ENCODE results near the gene MMRN1.

MMRN1 gene

GRCh38 chr4:89855236-89855635 is 39.4 kb upstream of the MMRN1 start:
- H3K4me1 ChIP-seq (ENCODE audit: control insufficient read depth, low read length), result no peaks in the 10 kb centered on the region
- no peaks in the 10 kb centered on the region for H3K9me2 ChIP-seq (replicated peaks; ENCODE audit: control insufficient read depth, low read length)
- H3K4me3 ChIP-seq (ENCODE audit: low read length), result no peak overlapping the region
- H3K79me2 ChIP-seq (ENCODE audit: control insufficient read depth, low read length), result no peaks in the 10 kb centered on the region
- H3K9me3 ChIP-seq (ENCODE audit: control insufficient read depth, insufficient read depth, low read length), result no peaks in the 10 kb centered on the region
- H4K20me1 ChIP-seq (ENCODE audit: control insufficient read depth, insufficient read depth, low read depth, low read length), result no peaks in the 10 kb centered on the region
- no peaks in the 10 kb centered on the region for H3F3A ChIP-seq (ENCODE audit: control insufficient read depth, insufficient read depth)
- no peak for TF ChIP-seq EZH2phosphoT487 (IDR thresholded peaks at IDR 0.05; ENCODE audit: borderline replicate concordance, low read length)
- TF ChIP-seq CTCF (IDR thresholded peaks at IDR 0.05; ENCODE audit: low read depth, low read length, poor library complexity, severe bottlenecking), result no peak
- H3K27ac ChIP-seq (ENCODE audit: low read depth, low read length), result no peak overlapping the region
- no peaks in the 10 kb centered on the region for H3K27me3 ChIP-seq (ENCODE audit: control insufficient read depth, low read length)
- no peaks in the 10 kb centered on the region for H3K36me3 ChIP-seq (ENCODE audit: control insufficient read depth, low read length)
- no peak overlapping the region for H3K4me2 ChIP-seq (ENCODE audit: low read length)

- no peaks in the 10 kb centered on the region for H3K9me2 ChIP-seq (replicated peaks; ENCODE audit: control insufficient read depth, low read length)
- H3K79me2 ChIP-seq (ENCODE audit: control insufficient read depth, low read length), result no peaks in the 10 kb centered on the region
- H3K9me3 ChIP-seq (ENCODE audit: control insufficient read depth, insufficient read depth, low read length), result no peaks in the 10 kb centered on the region
- H3K27me3 ChIP-seq (ENCODE audit: control insufficient read depth, low read length), result no peaks in the 10 kb centered on the region
- H3F3A ChIP-seq (ENCODE audit: control insufficient read depth, insufficient read depth), result no peaks in the 10 kb centered on the region
- no peak for TF ChIP-seq EZH2phosphoT487 (IDR thresholded peaks at IDR 0.05; ENCODE audit: borderline replicate concordance, low read length)
- H4K20me1 ChIP-seq (ENCODE audit: control insufficient read depth, insufficient read depth, low read depth, low read length), result no peaks in the 10 kb centered on the region
- H3K4me3 ChIP-seq (ENCODE audit: low read length), result no peak overlapping the region
- H3K4me1 ChIP-seq (ENCODE audit: control insufficient read depth, low read length), result no peaks in the 10 kb centered on the region
- no peaks in the 10 kb centered on the region for H3K36me3 ChIP-seq (ENCODE audit: control insufficient read depth, low read length)
- H3K4me2 ChIP-seq (ENCODE audit: low read length), result no peak overlapping the region
- H3K27ac ChIP-seq (ENCODE audit: low read depth, low read length), result no peak overlapping the region
Measured at GRCh38 chr4:89860971-89861370, 33.7 kb upstream of the MMRN1 start.

GRCh38 chr4:89863533-89863932 is 31.1 kb upstream of the MMRN1 start:
- H3K4me1 ChIP-seq (ENCODE audit: control insufficient read depth, low read length), result no peaks in the 10 kb centered on the region
- no peak overlapping the region for H3K4me3 ChIP-seq (ENCODE audit: low read length)
- no peaks in the 10 kb centered on the region for H3K9me3 ChIP-seq (ENCODE audit: control insufficient read depth, insufficient read depth, low read length)
- H3K4me2 ChIP-seq (ENCODE audit: low read length), result no peak overlapping the region
- H3K79me2 ChIP-seq (ENCODE audit: control insufficient read depth, low read length), result no peaks in the 10 kb centered on the region
- no peaks in the 10 kb centered on the region for H3K9me2 ChIP-seq (replicated peaks; ENCODE audit: control insufficient read depth, low read length)
- H3K27me3 ChIP-seq (ENCODE audit: control insufficient read depth, low read length), result no peaks in the 10 kb centered on the region
- H3F3A ChIP-seq (ENCODE audit: control insufficient read depth, insufficient read depth), result no peaks in the 10 kb centered on the region
- TF ChIP-seq EZH2phosphoT487 (IDR thresholded peaks at IDR 0.05; ENCODE audit: borderline replicate concordance, low read length) (no peak), CTCF (IDR thresholded peaks at IDR 0.05; ENCODE audit: low read depth, low read length, poor library complexity, severe bottlenecking) (no peak)
- no peak overlapping the region for H3K27ac ChIP-seq (ENCODE audit: low read depth, low read length)
- H3K36me3 ChIP-seq (ENCODE audit: control insufficient read depth, low read length), result no peaks in the 10 kb centered on the region
- H4K20me1 ChIP-seq (ENCODE audit: control insufficient read depth, insufficient read depth, low read depth, low read length), result no peaks in the 10 kb centered on the region

- Histone ChIP-seq H3F3A (ENCODE audit: control insufficient read depth, insufficient read depth) (no peaks in the 10 kb centered on the region), H3K79me2 (ENCODE audit: control insufficient read depth, low read length) (no peaks in the 10 kb centered on the region), H3K4me2 (ENCODE audit: low read length) (no peak overlapping the region), H3K4me1 (ENCODE audit: control insufficient read depth, low read length) (no peaks in the 10 kb centered on the region), H3K36me3 (ENCODE audit: control insufficient read depth, low read length) (no peaks in the 10 kb centered on the region), H3K4me3 (ENCODE audit: low read length) (no peak overlapping the region), H4K20me1 (ENCODE audit: control insufficient read depth, insufficient read depth, low read depth, low read length) (no peaks in the 10 kb centered on the region), H3K9me2 (replicated peaks; ENCODE audit: control insufficient read depth, low read length) (no peaks in the 10 kb centered on the region), H3K27me3 (ENCODE audit: control insufficient read depth, low read length) (no peaks in the 10 kb centered on the region), H3K27ac (ENCODE audit: low read depth, low read length) (no peak overlapping the region), H3K9me3 (ENCODE audit: control insufficient read depth, insufficient read depth, low read length) (no peaks in the 10 kb centered on the region)
- TF ChIP-seq CTCF (IDR thresholded peaks at IDR 0.05; ENCODE audit: low read depth, low read length, poor library complexity, severe bottlenecking) (no peak), EZH2phosphoT487 (IDR thresholded peaks at IDR 0.05; ENCODE audit: borderline replicate concordance, low read length) (no peak)
Measured at GRCh38 chr4:89868276-89868675, 26.4 kb upstream of the MMRN1 start.

Measured in DOHH2 (cell line).